GM12878 (cell line): Measurements from ENCODE around the gene OXCT1. TPM values are rescaled to one million over a fixed set of nuclear protein-coding genes. Genes with fewer than 3 reads are reported as not detected.

Source experiments
- ATAC-seq: fragments of 200-7000 bp; cut with Tn5 transposase; 3 replicates; pipeline ENCODE4 v1.9.1; 2020; ENCODE audit warnings: mild to moderate bottlenecking, moderate library complexity
- BruUV-seq: library from RNA; stranded (reverse); fragments of 400-500 nt; replicated peaks from 2 replicates; lab custom pipeline; 2021; lab: Mats Ljungman, UMichigan
- CTCF ChIA-PET: fragments of 300-600 bp; sonication (Branson Sonifier 250); formaldehyde crosslinking; extraction: SDS; loops from one replicate; lab custom pipeline; 2021; ENCODE audit warnings: inconsistent platforms; lab: Yijun Ruan, JAX
- POLR2A ChIA-PET: fragments of 350-600 bp; formaldehyde crosslinking; extraction: SDS; loops from one replicate; lab custom pipeline; 2021; ENCODE audit warnings: inconsistent platforms; lab: Charles Lee
- RAD21 ChIA-PET: fragments of 300-600 bp; sonication (Branson Sonifier 250); formaldehyde crosslinking; loops from one replicate; lab custom pipeline; 2023; ENCODE audit warnings: antibody characterized with exemption; ENCODE audit not compliant: unreplicated experiment; lab: Charles Lee
- SMC1A ChIA-PET: fragments of 300-600 bp; sonication (Branson Sonifier 250); formaldehyde crosslinking; loops from one replicate; lab custom pipeline; 2023; ENCODE audit not compliant: unreplicated experiment, uncharacterized antibody; lab: Charles Lee
- DNase-seq: peaks from one replicate; pipeline ENCODE4 v3.0.0-alpha.2; 2011; ENCODE audit warnings: low read depth, low spot score
- FAIRE-seq: peaks from 3 replicates; lab custom pipeline; 2011; peaks lifted over from hg19 to GRCh38; lab: Jason Lieb, UNC
- H2AFZ ChIP-seq: 2 replicates; pipeline ENCODE4 v1.6.0; 2011; ENCODE audit warnings: low read depth, low read length, control low read depth; ENCODE audit not compliant: control insufficient read depth
- H3K27ac ChIP-seq: 2 replicates; pipeline ENCODE4 v1.5.1; 2011; ENCODE audit warnings: control low read depth; ENCODE audit not compliant: control insufficient read depth, insufficient read depth
- H3K27me3 ChIP-seq, 2 experiments: replicated peaks in 1 of 2; 2 replicates each; pipeline versions ENCODE4 v1.6.0 to v1.6.1; 2011; ENCODE audit warnings: low read length in 1 of 2; ENCODE audit not compliant: control insufficient read depth in 2 of 2, insufficient read depth in 2 of 2
- H3K36me3 ChIP-seq, 2 experiments: 2 replicates each; pipeline ENCODE4 v1.5.1; 2011; ENCODE audit warnings: low read length in 1 of 2; ENCODE audit not compliant: control insufficient read depth in 2 of 2, insufficient read depth in 2 of 2
- H3K4me1 ChIP-seq: 2 replicates; pipeline ENCODE4 v1.6.1; 2011; ENCODE audit warnings: mild to moderate bottlenecking, low read length, moderate library complexity, mixed read lengths; ENCODE audit not compliant: control insufficient read depth, insufficient read depth
- H3K4me2 ChIP-seq: 2 replicates; pipeline ENCODE4 v1.6.0; 2011; ENCODE audit warnings: control low read depth; ENCODE audit not compliant: control insufficient read depth, insufficient read depth
- H3K4me3 ChIP-seq: fragments of 200-600 bp; sonication (generic); 2 replicates; pipeline ENCODE4 v1.5.1; 2016
- H3K79me2 ChIP-seq: 2 replicates; pipeline ENCODE4 v1.6.0; 2011; ENCODE audit warnings: low read length; ENCODE audit not compliant: control insufficient read depth, insufficient read depth
- H3K9ac ChIP-seq: 2 replicates; pipeline ENCODE4 v1.8.0; 2011; ENCODE audit warnings: low read length, control low read depth, mixed read lengths; ENCODE audit not compliant: control insufficient read depth, insufficient read depth
- H3K9me3 ChIP-seq: replicated peaks from 3 replicates; pipeline ENCODE4 v1.5.1; 2011; ENCODE audit warnings: mild to moderate bottlenecking, low read length; ENCODE audit not compliant: control insufficient read depth, insufficient read depth
- H4K20me1 ChIP-seq: 2 replicates; pipeline ENCODE4 v1.6.0; 2011; ENCODE audit not compliant: control insufficient read depth, insufficient read depth
- CREM ChIP-seq: IDR thresholded peaks from 2 replicates; pipeline ENCODE4 v1.6.1; 2014; ENCODE audit warnings: antibody characterized with exemption, low read depth
- ESRRA ChIP-seq: IDR thresholded peaks from 2 replicates; pipeline ENCODE4 v1.6.1; 2012; ENCODE audit warnings: mild to moderate bottlenecking, low read length, improper control_type of control experiment
- HDGF ChIP-seq: fragments of 450-650 bp; IDR thresholded peaks from 2 replicates; pipeline ENCODE4 v1.6.1; 2016; ENCODE audit warnings: antibody characterized with exemption
- NR2C2 ChIP-seq: IDR thresholded peaks from 2 replicates; pipeline ENCODE4 v1.6.1; 2011; ENCODE audit warnings: borderline replicate concordance, low read depth; ENCODE audit not compliant: control insufficient read depth, insufficient read length
- POU2F2 ChIP-seq: IDR thresholded peaks from 3 replicates; pipeline ENCODE4 v1.6.1; 2011; ENCODE audit warnings: low read depth, mild to moderate bottlenecking, low read length, borderline replicate concordance
- RB1 ChIP-seq: fragments of 450-650 bp; formaldehyde crosslinking; IDR thresholded peaks from 2 replicates; pipeline ENCODE4 v1.6.1; 2017; ENCODE audit warnings: mild to moderate bottlenecking, borderline replicate concordance
- RBBP5 ChIP-seq: fragments of 200-600 bp; sonication (generic); conservative IDR thresholded peaks from 2 replicates; pipeline ENCODE4 v1.6.1; 2016
- SIX5 ChIP-seq: IDR thresholded peaks from 2 replicates; pipeline ENCODE4 v1.6.1; 2011; ENCODE audit warnings: mild to moderate bottlenecking, low read depth, low read length, moderate library complexity; ENCODE audit not compliant: severe bottlenecking
- SRF ChIP-seq, 2 experiments: IDR thresholded peaks; 2 replicates each; pipeline ENCODE4 v1.6.1; 2011; ENCODE audit warnings: low read depth in 2 of 2, low read length in 2 of 2, mild to moderate bottlenecking in 1 of 2, moderate library complexity in 1 of 2
- WGBS: methylation state at CpG from one replicate; pipeline ENCODE4 v1.1.6; 2016; ENCODE audit warnings: low lambda C conversion rate; ENCODE audit not compliant: insufficient replicate concordance, insufficient coverage; ENCODE audit errors: missing lambda C conversion rate; 5-methylcytosine and 5-hydroxymethylcytosine counted together
- in situ Hi-C: fragments of 300-500 bp; cut with MboI; formaldehyde crosslinking; loops from 9 replicates; pipeline ENCODE4 v1.14.3; 2018; ENCODE audit warnings: mixed read lengths
- intact Hi-C: fragments of 100-400 bp; cut with micrococcal nuclease; formaldehyde crosslinking; loops from one replicate; pipeline ENCODE4 v1.14.2; 2022; ENCODE audit not compliant: unreplicated experiment
- polyA plus RNA-seq, 11 experiments: library from polyadenylated mRNA; depleted of rRNA in 4 of 11; unstranded in 6 of 11; stranded (reverse) in 5 of 11; fragments of >200 nt; fragmentation: Nextera tagmentation in 4 of 11; fragmentation: Illumina TruSeq in 1 of 11; extraction: Ambion mirVana in 4 of 11; extraction: Trizol in 1 of 11; gene quantifications; 1 replicate in 1 of 11; 2 replicates in 10 of 11; pipeline versions ENCODE4 v1.2.1 to v1.2.3, GENCODE V29; 2011 to 2016; ENCODE audit warnings: inconsistent platforms in 2 of 11, missing spikeins in 2 of 11, low read depth in 1 of 11
- total RNA-seq, 4 experiments: library from RNA; depleted of rRNA in 3 of 4; stranded (reverse); fragments of >200 nt in 3 of 4; fragmentation: Illumina TruSeq in 1 of 4; extraction: Trizol in 1 of 4; gene quantifications; 2 replicates each; pipeline versions ENCODE4 v1.2.1 to v1.2.3, GENCODE V29; 2013 to 2021
- TF ChIP-seq, protein P1 (sequence below): fragments of 450-650 bp; IDR thresholded peaks from 2 replicates; pipeline ENCODE4 v1.6.1; 2017; ENCODE audit warnings: mild to moderate bottlenecking, moderate library complexity
- TF ChIP-seq, protein P2 (sequence below): fragments of 450-650 bp; IDR thresholded peaks from 2 replicates; pipeline ENCODE4 v1.6.1; 2018; ENCODE audit warnings: borderline replicate concordance, mild to moderate bottlenecking; ENCODE audit not compliant: partially characterized antibody
- TF ChIP-seq, protein P3 (sequence below): fragments of 450-650 bp; IDR thresholded peaks from 2 replicates; pipeline ENCODE4 v1.6.1; 2016; ENCODE audit warnings: mild to moderate bottlenecking
- TF ChIP-seq, protein P4 (sequence below): fragments of 450-650 bp; formaldehyde crosslinking; IDR thresholded peaks from 2 replicates; pipeline ENCODE4 v1.5.0; 2022; ENCODE audit warnings: mild to moderate bottlenecking, missing genetic modification characterization

OXCT1 gene
- total and polyA plus RNA-seq, 10 of the 15 experiments (the other 5 are each of a cell fraction or from before 2014, with no cell fraction given): 46.9 to 103 (median 70.5) TPM

DNA sequence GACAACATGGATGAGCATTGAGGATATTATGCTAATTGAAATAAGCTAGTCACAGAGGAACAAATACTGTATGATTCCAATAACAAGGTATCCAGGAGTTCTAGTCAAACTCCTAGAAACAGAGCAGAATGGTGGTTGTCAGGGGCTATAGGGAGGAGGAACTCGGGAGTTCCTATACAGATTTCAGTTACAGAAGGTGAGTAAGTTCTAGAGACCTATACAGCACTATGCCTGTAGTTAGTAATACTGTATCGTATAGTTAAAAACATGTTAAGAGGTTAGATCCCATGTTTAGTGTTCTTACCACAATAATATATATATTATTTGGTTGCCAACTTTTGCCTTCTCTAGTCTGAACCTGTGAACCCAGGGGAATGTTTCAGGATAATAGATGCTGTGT is 7.9 kb upstream of the OXCT1 start:
- intact Hi-C loops: no loop called here
- H3K27ac ChIP-seq: no peak overlapping the region

More for the DNA sequence above, 7.9 kb upstream of the OXCT1 start:
- TF ChIP-seq HDGF (no peak), ESRRA (no peak), POU2F2 (no peak), RB1 (no peak), SRF (IDR thresholded peaks at IDR 0.05; ENCODE audit: low read depth in 2 of 2, low read length in 2 of 2) (no peak), NR2C2 (no peak), CREM (no peak), RBBP5 (no peak), SIX5 (no peak)
- TF ChIP-seq, protein P1, sequence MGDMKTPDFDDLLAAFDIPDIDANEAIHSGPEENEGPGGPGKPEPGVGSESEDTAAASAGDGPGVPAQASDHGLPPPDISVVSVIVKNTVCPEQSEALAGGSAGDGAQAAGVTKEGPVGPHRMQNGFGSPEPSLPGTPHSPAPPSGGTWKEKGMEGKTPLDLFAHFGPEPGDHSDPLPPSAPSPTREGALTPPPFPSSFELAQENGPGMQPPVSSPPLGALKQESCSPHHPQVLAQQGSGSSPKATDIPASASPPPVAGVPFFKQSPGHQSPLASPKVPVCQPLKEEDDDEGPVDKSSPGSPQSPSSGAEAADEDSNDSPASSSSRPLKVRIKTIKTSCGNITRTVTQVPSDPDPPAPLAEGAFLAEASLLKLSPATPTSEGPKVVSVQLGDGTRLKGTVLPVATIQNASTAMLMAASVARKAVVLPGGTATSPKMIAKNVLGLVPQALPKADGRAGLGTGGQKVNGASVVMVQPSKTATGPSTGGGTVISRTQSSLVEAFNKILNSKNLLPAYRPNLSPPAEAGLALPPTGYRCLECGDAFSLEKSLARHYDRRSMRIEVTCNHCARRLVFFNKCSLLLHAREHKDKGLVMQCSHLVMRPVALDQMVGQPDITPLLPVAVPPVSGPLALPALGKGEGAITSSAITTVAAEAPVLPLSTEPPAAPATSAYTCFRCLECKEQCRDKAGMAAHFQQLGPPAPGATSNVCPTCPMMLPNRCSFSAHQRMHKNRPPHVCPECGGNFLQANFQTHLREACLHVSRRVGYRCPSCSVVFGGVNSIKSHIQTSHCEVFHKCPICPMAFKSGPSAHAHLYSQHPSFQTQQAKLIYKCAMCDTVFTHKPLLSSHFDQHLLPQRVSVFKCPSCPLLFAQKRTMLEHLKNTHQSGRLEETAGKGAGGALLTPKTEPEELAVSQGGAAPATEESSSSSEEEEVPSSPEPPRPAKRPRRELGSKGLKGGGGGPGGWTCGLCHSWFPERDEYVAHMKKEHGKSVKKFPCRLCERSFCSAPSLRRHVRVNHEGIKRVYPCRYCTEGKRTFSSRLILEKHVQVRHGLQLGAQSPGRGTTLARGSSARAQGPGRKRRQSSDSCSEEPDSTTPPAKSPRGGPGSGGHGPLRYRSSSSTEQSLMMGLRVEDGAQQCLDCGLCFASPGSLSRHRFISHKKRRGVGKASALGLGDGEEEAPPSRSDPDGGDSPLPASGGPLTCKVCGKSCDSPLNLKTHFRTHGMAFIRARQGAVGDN: no peak
- TF ChIP-seq, protein P2, sequence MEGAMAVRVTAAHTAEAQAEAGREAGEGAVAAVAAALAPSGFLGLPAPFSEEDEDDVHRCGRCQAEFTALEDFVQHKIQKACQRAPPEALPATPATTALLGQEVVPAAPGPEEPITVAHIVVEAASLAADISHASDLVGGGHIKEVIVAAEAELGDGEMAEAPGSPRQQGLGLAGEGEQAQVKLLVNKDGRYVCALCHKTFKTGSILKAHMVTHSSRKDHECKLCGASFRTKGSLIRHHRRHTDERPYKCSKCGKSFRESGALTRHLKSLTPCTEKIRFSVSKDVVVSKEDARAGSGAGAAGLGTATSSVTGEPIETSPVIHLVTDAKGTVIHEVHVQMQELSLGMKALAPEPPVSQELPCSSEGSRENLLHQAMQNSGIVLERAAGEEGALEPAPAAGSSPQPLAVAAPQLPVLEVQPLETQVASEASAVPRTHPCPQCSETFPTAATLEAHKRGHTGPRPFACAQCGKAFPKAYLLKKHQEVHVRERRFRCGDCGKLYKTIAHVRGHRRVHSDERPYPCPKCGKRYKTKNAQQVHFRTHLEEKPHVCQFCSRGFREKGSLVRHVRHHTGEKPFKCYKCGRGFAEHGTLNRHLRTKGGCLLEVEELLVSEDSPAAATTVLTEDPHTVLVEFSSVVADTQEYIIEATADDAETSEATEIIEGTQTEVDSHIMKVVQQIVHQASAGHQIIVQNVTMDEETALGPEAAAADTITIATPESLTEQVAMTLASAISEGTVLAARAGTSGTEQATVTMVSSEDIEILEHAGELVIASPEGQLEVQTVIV: no peak
- TF ChIP-seq, protein P3, sequence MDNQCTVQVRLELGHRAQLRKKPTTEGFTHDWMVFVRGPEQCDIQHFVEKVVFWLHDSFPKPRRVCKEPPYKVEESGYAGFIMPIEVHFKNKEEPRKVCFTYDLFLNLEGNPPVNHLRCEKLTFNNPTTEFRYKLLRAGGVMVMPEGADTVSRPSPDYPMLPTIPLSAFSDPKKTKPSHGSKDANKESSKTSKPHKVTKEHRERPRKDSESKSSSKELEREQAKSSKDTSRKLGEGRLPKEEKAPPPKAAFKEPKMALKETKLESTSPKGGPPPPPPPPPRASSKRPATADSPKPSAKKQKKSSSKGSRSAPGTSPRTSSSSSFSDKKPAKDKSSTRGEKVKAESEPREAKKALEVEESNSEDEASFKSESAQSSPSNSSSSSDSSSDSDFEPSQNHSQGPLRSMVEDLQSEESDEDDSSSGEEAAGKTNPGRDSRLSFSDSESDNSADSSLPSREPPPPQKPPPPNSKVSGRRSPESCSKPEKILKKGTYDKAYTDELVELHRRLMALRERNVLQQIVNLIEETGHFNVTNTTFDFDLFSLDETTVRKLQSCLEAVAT: no peak
- TF ChIP-seq, protein P4, sequence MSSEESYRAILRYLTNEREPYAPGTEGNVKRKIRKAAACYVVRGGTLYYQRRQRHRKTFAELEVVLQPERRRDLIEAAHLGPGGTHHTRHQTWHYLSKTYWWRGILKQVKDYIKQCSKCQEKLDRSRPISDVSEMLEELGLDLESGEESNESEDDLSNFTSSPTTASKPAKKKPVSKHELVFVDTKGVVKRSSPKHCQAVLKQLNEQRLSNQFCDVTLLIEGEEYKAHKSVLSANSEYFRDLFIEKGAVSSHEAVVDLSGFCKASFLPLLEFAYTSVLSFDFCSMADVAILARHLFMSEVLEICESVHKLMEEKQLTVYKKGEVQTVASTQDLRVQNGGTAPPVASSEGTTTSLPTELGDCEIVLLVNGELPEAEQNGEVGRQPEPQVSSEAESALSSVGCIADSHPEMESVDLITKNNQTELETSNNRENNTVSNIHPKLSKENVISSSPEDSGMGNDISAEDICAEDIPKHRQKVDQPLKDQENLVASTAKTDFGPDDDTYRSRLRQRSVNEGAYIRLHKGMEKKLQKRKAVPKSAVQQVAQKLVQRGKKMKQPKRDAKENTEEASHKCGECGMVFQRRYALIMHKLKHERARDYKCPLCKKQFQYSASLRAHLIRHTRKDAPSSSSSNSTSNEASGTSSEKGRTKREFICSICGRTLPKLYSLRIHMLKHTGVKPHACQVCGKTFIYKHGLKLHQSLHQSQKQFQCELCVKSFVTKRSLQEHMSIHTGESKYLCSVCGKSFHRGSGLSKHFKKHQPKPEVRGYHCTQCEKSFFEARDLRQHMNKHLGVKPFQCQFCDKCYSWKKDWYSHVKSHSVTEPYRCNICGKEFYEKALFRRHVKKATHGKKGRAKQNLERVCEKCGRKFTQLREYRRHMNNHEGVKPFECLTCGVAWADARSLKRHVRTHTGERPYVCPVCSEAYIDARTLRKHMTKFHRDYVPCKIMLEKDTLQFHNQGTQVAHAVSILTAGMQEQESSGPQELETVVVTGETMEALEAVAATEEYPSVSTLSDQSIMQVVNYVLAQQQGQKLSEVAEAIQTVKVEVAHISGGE (CRISPR knock-in tag): no peak
- DNase-seq: no peak
- Histone ChIP-seq H3K9ac (no peak overlapping the region), H2AFZ (no peak overlapping the region), H3K4me1 (peaks cover 6% of the 10 kb centered on the region; the same call in 1 of the 2 replicates), H3K9me3 (peaks cover 3% of the 10 kb centered on the region; the same call in 1 of the 3 replicates), H3K27me3 (no peaks in the 10 kb centered on the region), H3K4me2 (no peak overlapping the region), H3K36me3 (no peaks in the 10 kb centered on the region), H3K4me3 (no peak overlapping the region), H4K20me1 (no peaks in the 10 kb centered on the region), H3K79me2 (no peaks in the 10 kb centered on the region)
- no TSS peak for BruUV-seq
- in situ Hi-C loops: no loop called here
- WGBS: 3% methylated on average over 2 of the region's 2 CpGs
- ATAC-seq: peak; percentile 75
- CTCF ChIA-PET: interaction anchor here (0.7 to 1.7 kb wide), 2 partner anchors 32 to 37 kb away, joined by 4 to 8 read pairs; no protein-coding TSS in a partner anchor
- POLR2A ChIA-PET: no interaction called here
- SMC1A ChIA-PET: interaction anchor here (0.5 kb wide), 1 partner anchor 43 kb away, joined by 3 read pairs; no protein-coding TSS in a partner anchor
- FAIRE-seq: no peak
- RAD21 ChIA-PET: no interaction called here
